ENCODE measurements around the gene DIPK1B.

GRCh38 chr9:136690104-136690805 is 22.1 kb upstream of the DIPK1B start:
- TF ChIP-seq, protein P1, sequence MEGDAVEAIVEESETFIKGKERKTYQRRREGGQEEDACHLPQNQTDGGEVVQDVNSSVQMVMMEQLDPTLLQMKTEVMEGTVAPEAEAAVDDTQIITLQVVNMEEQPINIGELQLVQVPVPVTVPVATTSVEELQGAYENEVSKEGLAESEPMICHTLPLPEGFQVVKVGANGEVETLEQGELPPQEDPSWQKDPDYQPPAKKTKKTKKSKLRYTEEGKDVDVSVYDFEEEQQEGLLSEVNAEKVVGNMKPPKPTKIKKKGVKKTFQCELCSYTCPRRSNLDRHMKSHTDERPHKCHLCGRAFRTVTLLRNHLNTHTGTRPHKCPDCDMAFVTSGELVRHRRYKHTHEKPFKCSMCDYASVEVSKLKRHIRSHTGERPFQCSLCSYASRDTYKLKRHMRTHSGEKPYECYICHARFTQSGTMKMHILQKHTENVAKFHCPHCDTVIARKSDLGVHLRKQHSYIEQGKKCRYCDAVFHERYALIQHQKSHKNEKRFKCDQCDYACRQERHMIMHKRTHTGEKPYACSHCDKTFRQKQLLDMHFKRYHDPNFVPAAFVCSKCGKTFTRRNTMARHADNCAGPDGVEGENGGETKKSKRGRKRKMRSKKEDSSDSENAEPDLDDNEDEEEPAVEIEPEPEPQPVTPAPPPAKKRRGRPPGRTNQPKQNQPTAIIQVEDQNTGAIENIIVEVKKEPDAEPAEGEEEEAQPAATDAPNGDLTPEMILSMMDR (IDR thresholded peaks at IDR 0.05 in 8 of 11, conservative IDR thresholded peaks at IDR 0.05 in 3 of 11): no peak
- no peak for TF ChIP-seq POLR2A (IDR thresholded peaks at IDR 0.05)
- TF ChIP-seq POLR2AphosphoS5 (IDR thresholded peaks at IDR 0.05): no peak
